ENCODE measurements around the gene NUP205.

DNA sequence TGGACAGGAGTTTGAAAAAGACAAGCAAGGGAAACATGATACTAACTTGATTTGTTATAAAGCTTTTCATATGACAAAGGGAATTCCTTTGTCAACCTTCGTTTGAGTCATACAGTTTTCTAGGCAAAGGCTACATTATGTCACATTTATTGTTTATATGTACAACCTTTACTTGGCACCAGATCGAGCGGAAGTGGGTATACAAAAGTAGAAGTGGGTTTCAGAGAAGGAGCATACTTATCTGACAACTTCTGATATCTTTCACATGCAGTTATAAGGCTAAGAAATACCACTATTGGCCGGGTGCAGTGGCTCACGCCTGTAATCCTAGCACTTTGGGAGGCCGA lies 115.6 kb downstream of the NUP205 start:
- no peak for TF ChIP-seq POLR2A (IDR thresholded peaks at IDR 0.05)
- TF ChIP-seq, protein P1, sequence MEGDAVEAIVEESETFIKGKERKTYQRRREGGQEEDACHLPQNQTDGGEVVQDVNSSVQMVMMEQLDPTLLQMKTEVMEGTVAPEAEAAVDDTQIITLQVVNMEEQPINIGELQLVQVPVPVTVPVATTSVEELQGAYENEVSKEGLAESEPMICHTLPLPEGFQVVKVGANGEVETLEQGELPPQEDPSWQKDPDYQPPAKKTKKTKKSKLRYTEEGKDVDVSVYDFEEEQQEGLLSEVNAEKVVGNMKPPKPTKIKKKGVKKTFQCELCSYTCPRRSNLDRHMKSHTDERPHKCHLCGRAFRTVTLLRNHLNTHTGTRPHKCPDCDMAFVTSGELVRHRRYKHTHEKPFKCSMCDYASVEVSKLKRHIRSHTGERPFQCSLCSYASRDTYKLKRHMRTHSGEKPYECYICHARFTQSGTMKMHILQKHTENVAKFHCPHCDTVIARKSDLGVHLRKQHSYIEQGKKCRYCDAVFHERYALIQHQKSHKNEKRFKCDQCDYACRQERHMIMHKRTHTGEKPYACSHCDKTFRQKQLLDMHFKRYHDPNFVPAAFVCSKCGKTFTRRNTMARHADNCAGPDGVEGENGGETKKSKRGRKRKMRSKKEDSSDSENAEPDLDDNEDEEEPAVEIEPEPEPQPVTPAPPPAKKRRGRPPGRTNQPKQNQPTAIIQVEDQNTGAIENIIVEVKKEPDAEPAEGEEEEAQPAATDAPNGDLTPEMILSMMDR (IDR thresholded peaks at IDR 0.05): no peak
